Measurements from ENCODE around the gene SLC17A5.
"Not testable (repeated sequence)": the region's sequence is repeated elsewhere in the genome, so short reads cannot be mapped to it uniquely, and the experiment has no call there.

Gene SLC17A5

GRCh38 chr6:73614802-73615201 is 39.0 kb downstream of the SLC17A5 start:
- DNase-seq (ENCODE audit: low read depth), result no peak

DNA sequence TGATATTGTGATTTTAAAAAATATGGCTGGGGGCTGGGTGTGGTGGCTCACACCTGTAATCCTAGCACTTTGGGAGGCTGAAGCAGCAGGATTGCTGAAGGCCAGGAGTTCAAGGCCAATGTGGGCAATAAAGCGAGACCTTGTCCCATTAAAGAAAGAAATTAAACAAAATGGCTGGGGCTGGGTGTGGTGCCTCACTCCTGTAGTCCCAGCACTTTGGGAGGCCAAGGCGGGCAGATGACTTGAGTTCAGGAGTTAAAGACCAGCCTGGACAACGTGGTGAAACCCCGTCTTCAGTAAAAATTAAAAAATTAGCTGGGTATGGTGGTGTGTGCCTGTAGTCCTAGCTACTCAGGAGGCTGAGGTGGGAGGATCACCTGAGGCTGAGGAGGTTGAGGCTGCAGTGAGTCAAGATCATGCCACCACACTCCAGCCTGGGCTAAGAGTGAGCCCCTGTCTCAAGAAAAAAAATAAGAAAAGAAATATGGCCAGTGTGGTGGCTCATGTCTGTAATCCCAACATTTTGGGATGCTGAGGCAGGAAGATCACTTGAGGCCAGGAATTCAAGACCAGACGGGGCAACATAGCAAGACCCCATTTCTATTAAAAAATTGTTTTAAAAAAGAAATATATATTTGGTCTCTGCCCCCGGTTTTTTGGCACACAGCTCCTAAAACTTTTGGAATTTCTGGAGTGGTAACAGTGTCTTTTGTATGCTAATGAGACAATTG is 39.8 kb downstream of the SLC17A5 start:
- DNase-seq (ENCODE audit: low read depth), result no peak

GRCh38 chr6:73612611-73613010 is 41.2 kb downstream of the SLC17A5 start:
- no peak for DNase-seq (ENCODE audit: low read depth)

DNA sequence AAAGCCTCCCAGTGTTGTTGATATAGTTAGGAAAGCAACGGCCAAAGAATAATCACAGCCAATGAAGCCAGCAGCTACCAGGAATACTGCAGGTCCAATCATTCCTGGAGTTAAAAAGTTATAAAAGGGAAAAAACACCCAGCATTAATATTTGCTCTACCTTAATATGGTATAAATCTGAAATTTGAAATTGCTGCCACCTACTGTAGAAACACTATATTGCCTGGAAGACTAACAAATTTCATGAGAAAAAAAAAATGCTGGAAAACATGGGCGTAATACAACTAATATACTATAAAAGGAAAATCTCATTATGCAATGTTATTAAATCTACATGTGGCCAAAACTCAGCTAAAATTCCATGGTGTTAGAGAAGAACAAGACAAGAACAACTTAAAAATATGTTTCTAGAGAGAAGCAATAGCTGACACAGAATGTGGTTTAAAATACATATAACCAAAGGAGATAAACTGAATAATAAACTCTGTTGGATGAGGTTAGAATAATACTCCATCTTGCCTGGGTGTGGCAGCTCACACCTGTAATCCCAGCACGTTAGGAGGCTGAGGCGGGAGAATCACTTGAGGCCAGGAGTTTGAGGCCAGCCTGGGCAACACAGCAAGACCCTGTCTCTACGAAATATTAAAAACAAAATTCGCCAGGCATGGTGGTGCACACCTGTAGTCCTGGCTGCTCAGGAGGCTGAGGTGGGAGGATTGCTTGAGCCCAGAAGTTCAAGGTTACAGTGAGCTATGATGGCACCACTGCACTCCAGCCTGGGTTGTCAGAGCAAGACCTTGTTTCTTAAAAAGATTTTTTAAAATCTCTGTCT is 43.1 kb downstream of the SLC17A5 start:
- DNase-seq (ENCODE audit: low read depth), result peak; percentile 17

- DNase-seq (ENCODE audit: low read depth), result no peak
These were observed 45.0 kb downstream of the SLC17A5 start for GRCh38 chr6:73608761-73609160.

DNA sequence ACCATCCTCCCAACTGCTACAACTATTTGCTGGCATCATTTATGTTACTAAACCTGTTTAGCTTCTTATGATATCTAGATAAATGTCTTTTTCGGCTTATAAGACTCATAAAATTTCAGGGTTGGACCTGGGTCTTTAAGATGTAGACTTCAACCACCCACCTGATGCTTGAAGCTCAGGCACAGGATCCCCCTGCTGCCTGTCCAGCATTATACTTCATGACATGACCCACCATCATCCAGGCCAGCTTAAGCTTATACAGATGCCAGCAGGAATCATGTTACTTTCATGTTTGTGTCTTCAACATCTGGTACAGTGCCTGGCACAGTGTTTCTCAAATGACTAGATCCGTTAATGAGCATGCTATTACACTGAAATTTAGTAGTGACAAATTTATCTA is 47.4 kb downstream of the SLC17A5 start:
- no peak for DNase-seq (ENCODE audit: low read depth)

DNA sequence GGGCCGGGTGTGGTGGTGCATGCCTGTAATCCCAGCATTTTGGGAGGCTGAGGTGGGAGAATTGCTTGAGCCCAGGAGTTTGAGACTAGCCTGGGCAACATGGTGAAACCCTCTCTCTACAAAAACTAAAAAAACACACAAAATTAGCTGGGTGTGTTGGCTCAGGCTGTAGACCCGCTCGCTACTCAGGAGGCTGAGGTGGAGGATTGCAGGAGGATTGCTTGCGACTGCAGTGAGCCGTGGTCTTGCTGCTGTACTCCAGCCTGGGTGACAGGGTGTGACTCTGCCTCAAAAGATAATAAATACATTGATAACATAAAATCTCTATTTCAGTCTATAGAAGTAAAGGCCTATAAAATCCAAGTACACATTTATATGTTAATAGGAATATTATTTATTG is 49.3 kb downstream of the SLC17A5 start:
- no peak for DNase-seq (ENCODE audit: low read depth)

DNA sequence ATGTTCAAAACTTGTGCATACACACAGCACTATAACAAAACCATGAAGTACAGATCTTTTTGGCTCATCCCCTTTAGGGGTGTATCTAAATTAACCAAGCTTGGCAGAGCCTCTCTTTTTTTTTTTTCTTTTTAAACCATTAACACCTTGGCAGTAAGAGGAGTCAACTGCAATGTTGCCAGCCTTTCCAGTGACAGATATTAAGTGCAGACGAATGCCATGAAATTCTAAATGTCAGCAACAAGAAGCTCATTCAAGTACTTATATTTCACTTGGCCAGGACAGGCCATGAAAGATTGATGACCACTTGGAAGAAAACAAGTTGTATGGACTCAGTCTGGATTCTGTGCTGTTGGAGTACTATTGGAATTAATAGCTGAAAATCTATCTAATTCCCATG is 49.8 kb downstream of the SLC17A5 start:
- DNase-seq (ENCODE audit: low read depth), result no peak

- peak; percentile 12 for DNase-seq (ENCODE audit: low read depth)
These were observed 67.3 kb downstream of the SLC17A5 start for GRCh38 chr6:73586416-73586974.

DNA sequence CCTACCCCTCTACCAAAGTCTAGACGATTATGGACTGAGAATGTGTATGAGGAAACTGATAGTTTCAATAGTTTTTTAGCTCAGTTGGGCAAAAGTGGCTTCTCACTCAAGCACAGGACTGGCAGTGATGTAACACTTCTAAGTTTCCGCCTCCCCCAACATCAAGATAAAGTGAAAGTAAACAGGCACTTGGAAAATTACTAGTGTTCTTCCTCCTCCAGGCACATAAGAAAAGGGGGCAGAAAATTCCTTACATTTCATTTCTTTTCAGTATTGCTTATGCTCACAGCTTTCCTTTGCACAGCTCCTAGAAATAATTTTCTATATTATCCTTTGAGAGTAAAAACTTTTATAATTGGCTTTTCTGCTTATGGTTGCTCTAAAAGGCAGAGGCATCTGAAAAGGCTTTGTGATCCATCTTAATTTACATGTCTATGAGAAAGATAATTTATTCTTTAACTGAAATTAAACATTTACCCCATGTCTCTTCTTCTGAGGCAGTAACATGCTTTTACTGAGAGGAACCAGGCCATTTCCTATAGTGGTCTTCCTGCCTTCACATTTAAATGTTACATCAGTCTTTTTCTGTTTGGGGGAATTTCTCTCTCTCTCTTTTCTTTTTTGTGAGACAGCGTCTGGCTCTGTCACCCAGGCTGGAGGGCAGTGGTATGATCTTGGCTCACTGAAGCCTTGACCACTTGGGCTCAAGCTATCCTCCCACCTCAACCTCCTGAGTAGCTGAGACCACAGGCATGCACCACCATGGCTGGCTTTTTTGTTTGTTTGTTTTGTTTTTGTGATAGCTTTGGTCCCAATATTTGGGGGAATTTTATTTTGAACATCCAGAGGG is 68.0 kb downstream of the SLC17A5 start:
- DNase-seq (ENCODE audit: low read depth), result peak; percentile 34

DNA sequence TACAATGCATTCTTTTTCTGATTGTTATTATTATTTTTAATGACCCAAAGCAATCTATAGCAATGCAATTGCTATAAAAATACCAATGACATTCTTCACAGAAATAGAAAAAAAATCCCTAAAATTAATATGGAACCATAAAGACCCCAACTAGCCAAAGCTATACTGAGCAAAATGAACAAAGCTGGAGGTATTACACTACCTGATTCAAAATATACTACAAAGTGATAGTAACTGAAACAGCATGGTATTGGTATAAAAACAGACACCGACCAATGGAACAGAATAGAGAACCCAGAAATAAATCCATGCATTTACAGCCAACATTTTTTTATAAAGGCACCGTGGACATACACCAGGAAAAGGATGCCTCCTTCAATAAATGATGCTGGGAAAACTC is 72.5 kb downstream of the SLC17A5 start:
- DNase-seq (ENCODE audit: low read depth), result no peak

DNA sequence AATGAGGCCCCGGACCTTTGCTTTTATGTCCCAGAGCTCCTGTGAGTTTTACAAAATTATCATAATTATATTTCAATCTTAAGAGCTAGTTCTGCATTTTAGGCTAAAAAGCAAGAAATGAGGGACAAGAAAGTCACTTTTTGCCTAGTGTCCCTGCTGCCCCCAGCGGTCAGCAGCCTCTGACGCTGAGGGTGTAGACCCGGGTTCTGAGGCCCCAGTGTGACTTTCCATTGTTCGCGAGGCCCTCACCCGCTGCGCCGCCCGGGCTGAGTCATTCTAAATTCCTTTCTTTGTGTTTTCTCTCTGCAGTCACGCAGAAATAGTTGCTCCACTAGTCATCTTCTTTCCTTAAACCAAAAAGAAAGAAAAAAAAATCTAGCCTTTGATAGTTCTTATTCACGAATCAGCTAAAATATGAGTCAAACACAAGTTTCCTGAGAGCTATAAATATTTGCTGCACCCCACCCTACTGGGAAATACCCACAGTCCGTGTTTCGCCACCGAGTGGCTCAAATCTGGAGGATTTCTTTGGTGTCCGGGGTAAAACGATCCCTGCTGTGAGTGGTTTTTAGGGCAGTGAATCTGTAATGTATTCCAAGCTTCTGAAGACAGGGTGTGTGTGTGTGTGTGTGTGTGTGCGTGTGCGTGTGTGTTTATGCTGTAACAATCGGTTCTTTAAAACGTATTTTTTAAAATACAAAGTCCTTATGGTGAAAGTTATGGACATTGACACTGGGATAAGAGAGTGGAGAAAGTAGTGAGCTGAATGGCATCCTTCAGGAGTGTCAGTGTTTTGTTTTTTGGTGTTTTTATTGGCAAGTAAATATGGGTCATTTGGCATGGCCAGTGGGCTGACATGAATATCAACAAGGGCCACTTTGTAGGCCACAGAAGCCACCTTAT is 73.3 kb downstream of the SLC17A5 start:
- peak; percentile 99 for DNase-seq (ENCODE audit: low read depth)

- peak; percentile 94 for DNase-seq (ENCODE audit: low read depth)
These were observed 73.9 kb downstream of the SLC17A5 start for GRCh38 chr6:73579851-73580246.

DNA sequence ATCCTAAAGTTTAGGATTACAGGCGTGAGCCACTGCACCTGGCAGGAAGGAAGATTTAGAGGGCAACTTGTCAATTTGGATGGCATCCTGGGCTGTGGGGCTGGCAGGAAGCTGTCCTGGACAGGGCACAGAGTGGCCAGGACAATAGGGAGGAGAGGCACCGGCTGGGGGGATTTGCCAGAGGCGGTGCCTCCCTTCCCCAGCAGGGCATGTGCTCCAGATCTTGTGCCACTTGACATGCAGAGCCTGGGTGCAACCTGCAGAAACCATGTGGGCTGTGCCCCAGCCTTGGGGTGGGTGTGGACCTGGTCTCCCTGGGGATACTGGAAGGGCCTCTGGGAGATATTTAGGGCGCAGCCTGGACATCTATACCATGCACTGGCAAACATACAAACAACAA is 74.4 kb downstream of the SLC17A5 start:
- DNase-seq (ENCODE audit: low read depth), result peak; percentile 5

DNA sequence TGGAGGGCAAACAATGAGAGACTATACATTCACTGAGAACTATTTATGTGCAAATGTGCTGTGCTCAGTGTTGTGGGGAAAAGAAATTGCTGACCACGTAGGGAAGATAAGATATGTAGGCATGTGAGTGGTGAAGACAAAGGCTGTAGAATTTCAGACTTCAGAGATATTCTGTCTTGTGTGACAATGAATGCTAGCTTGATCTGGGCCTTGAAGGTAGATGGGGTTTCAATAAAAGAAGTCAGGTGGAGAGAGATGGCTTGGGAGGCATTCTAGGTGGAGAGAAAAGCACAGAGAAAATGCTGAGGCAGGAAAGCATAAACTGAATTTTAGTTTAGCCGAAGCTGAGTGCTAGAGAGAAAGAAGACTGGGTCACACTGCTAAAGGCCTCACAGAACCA is 76.1 kb downstream of the SLC17A5 start:
- DNase-seq (ENCODE audit: low read depth), result no peak

- DNase-seq (ENCODE audit: low read depth), result not testable (repeated sequence)
These were observed 81.3 kb downstream of the SLC17A5 start for GRCh38 chr6:73572531-73572930.

DNA sequence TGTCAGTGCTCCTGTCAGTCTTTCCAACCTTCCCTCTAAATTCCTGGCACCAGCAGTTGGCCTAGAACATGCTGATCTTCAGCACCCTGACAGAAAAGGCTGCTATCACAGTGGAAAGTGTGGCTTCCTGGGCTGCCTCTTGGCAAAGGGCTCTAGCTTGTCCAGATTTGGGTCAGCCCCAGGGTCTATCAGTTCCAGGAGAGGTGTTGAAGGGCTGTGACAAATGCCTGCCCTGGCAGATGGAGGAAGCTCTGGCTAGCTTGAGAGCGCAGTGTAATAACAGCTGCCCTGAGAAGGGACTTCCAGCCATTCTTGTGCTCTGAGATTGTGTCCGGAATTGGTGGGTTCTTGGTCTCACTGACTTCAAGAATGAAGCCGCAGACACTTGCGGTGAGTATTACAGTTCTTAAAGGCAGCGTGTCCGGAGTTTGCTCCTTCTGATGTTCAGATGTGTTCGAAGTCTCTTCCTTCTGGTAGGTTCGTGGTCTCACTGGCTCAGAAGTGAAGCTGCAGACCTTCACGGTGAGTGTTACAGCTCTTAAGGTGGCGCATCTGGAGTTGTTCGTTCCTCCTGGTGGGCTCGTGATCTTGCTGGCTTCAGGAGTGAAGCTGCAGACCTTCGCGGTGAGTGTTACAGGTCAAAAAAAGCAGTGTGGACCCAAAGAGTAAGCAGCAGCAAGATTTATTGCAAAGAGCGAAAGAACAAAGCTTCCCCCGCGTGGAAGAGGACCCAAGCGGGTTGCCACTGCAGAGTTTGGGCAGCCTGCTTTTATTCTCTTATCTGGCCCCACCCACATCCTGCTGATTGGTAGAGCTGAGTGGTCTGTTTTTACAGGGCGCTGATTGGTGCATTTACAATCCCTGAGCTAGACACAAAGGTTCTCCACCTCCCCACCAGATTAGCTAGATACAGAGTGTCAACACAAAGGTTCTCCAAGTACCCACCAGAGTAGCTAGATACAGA is 82.3 kb downstream of the SLC17A5 start:
- not testable (repeated sequence) for DNase-seq (ENCODE audit: low read depth)

DNA sequence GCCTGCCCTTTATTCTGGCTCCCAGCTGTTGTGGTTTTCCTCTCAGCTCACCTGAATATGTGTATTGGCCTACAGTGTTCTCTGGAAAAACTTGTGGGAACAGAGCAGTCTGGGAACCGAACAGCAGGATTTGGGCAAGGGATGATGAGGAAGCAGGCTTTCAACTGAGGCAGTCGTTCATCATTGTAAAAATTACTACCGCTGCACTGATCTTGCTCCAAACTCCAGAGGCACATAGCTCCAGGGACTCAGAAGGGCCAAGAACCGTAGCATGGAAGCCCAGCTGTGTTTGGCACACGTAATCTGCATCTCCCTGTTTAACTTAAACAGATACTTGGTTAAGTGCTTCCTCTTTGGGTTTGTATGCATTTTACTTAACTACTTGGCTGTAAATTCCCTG is 84.7 kb downstream of the SLC17A5 start:
- DNase-seq (ENCODE audit: low read depth), result no peak

DNA sequence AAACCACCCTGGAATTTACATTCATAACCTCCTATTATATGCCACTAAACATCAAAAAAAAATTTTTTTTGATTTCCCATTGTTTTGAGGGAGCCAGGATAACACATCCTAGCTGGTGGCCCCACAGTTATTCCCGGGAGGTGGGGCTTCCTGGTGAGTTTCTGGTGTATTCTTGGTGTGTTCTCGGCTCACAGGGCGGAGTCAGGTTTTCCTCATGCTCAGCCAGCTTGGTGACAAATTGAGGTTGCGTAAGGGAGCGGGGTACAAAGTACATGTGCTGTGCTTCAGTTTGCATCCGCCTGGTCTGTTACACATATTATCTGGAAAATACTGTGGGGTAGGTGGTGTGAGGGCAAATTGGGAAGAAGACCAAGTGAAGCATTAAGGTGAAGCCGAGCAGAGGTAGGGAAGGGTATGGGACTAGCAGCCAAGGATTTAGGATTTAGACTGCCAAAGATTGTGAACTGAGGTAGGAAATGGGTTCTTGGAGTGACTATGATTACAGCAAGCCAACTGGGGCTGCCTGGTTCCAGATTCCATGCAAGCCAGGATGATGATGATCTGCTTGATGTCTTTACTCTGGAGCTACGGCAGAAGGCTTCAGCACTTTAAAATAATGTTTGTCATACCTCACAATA is 86.7 kb downstream of the SLC17A5 start:
- no peak for DNase-seq (ENCODE audit: low read depth)

All from GM04503 (cell line).